Left cardiac atrium (tissue), 4 donors: ENCODE data around the gene GIPR. TPM values are rescaled to one million over a fixed set of nuclear protein-coding genes. Genes with fewer than 3 reads are reported as not detected.

Experiments used
- ATAC-seq, 2 donors: fragments of 200-7000 bp; cut with Tn5 transposase; one replicate each; pipeline ENCODE4 v1.9.1; 2020; ENCODE audit warnings: mild to moderate bottlenecking in 2 of 2, moderate library complexity in 2 of 2
- DNase-seq: peaks from one replicate; pipeline ENCODE4 v3.0.0-alpha.2; 2020
- intact Hi-C, 2 donors: fragments of 100-400 bp; cut with DNase I; formaldehyde crosslinking; loops; one replicate each; pipeline versions ENCODE4 v1.14.1 to v1.15.1; 2022 to 2023
- total RNA-seq, 2 donors: library from RNA; stranded (reverse); fragmentation: NEBNext Ultra II Directional; extraction: Animal tissue kit (Norgen Biotek cat#: 25700); gene quantifications; one replicate each; pipeline ENCODE4 v1.2.1, GENCODE V29; 2021
- donor health status: DM: no; HTN: yes; CAD: no.
- donor health status: DM: no; HTN: yes; CAD: no; lungs with severe emphysema.
- donor health status: DM: yes; HTN: yes; CAD: no.
- donor health status: Dilated cardiomyopathy.

Gene GIPR
- total RNA-seq, 2 donors from 2014 or later: 7.2 to 11.0 TPM

DNA sequence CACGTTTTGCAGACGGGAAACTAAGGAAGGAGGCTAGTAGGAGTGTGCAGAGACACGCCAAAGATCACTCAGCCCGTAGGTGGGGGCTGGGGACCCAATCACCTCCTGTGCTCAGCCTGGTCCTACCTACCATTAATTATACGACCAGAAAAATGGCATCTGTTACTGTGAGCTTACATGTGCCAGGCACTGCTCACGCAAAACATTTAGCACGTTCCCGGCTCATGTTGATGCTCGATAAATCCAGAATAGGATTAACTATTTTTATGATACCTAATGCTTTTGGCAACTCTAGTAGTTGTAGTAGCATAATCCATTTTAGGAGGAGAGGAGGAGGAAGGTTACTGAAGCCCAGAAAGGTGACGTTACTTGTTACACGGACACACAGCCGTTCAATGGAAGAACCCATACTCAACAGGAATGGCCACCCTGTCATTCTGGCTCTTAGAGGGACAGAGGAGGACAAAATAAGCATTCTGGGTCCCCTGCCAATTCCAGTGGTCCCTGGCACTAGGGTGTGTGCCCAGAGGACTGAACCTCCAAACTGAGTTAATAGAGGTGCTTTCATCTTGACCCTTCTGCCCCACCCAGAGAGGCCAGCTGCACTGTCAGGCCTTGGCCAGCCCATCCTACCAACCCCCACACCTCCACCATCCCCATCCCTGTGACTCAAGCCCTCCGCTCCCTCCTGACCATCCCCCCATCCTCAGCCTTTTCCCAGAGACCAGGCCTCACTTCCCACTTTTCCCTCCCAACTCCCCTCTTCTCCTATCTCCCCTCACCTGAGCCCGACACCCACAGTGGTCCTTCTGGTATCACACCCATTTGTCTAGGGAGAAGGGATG, 23.9 kb upstream of the GIPR start:
- DNase-seq: no peak
- no peak for ATAC-seq
- intact Hi-C loops: loop anchor here (5.0 kb wide), 2 partner anchors 37 to 122 kb away; no protein-coding TSS in a partner anchor

DNA sequence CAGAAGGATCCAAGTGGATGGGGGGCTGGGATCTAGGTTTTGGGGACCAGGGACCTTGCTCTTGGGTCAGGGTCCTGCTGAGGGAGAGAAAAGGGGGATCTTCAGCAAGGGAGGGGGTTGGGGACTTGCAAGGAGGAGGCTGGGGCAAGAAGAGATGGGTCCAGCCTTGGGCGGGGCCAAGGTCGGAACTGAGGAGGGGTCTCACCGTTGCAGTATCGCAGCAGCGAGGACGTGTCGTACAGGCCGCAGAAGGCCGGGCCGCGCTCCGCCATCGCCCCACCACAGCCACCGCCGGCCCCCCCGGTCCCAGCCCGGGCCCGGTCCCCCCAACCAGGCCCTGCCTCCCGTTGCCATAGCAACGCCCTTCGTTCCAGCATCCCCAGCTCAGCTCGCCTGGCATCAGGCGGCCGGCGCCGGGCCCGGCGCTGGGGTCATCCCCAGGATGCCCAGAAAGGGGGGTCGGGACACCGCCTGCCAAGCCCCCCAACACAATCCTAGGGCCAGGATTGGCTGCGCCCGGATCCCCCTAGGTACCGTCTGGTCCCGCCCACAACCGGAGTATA, 22.9 kb upstream of the GIPR start:
- no peak for ATAC-seq
- DNase-seq: no peak
- intact Hi-C loops: no loop called here

DNA sequence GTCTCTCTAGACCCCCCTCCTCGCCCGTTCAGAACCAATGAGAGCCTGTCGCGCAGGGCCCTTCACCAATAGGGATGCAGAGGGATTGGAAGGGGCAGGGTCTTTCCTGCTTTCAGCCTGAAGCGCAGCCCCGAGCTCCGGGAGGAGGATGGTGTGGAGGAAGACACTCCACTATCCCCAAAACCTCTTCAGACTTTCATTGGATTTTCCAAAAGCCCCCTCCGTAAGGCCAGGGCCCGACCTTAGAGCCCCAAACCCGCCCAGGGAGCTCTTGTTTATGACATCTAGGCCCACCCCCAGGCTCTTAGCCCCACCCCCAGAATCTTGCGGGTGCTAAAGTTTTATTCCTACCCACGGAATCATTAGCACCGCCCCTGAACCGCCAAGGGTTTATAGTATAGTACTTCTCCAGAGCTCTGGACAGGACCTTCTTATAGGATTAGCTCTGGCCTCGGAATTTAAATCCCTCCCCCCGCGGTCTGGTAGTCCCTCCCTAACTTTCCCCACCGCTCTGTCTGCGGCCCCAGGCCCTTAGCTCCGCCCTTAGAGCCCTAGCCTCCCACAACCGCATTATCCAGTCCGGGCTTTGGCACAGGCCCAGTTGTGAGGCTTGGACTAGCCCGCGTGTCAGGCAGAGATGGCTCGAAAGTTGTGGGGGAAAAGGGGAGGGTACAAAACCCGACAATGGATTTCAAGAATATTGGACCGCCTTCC, 22.2 kb upstream of the GIPR start:
- intact Hi-C loops: no loop called here
- ATAC-seq (peak; percentile 60 to 86), DNase-seq (peak; percentile 86)

DNA sequence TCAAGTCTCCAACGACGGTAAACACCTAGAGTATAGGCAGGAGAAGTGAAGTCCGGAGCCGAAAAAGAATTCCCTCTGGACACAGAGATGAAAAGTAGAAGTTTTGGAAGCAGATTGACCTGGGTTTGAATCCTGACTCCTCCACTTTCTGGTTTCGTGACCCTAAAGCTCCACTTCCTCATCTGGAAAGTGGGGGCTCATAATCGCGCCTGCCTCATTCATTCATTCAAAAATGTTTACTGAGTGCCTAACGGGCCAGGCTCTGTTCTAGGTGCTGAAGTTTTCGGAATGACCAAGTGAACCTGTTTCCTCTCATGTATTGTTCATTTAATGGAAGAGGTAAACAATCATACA, 21.7 kb upstream of the GIPR start:
- ATAC-seq (no peak), DNase-seq (no peak)
- intact Hi-C loops: no loop called here

DNA sequence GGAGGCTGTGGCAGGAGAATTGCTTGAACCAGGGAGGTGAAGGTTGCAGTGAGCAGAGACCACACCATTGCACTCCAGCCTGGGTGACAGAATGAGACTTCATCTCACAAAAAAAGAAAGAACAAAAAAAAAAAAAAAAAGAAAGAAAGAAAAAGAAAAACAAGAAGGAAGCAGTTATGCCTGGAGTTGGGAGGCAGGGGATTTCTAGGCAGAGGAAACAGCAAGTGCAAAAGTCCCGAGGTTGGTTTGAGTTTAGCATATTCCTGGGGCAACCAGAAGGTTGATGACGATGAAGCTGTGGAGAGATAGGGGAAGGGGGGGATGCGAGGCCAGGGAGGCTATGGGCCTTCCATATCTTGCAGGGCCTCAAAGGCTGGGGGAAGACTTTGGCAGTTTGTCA, 17.3 kb upstream of the GIPR start:
- intact Hi-C loops: no loop called here
- ATAC-seq (no peak), DNase-seq (no peak)

DNA sequence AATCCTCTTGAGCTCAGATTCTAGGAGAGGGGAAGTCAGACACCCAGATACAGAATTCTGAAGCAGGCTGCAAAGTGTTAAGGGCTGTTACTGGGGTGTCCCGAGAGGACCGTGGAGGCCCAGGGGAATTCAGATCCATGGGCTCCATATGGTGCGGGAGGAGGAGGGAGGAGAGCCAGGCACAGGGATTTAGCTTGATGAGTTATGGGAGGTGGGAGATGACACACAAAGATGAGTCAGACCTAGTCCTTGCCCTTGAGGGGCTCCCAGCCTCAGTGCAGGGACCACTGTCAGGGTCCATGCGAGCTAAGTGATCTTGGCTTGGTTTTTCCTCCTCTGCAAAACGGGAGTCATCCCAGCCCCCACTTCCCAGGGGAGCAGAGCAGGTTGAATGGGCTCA, 14.4 kb upstream of the GIPR start:
- ATAC-seq (no peak), DNase-seq (no peak)
- intact Hi-C loops: no loop called here

DNA sequence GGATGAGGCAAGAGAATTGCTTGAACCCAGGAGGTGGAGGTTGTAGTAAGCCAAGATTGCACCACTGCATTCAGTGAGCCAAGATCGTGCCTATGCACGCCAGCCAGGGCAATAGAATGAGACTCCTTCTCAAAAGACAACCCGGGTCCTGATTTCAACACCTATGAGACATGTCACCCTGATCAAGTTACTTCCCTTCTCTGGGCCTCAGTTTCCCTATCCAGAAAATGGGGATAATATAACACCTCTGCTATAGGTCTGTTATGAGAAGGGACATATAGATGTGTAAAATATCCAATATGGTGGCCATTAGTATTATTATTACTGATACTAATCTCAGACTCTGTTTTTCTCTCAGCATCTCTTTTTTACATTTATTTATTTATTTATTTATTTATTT, 12.9 kb upstream of the GIPR start:
- DNase-seq: no peak
- ATAC-seq: no peak
- intact Hi-C loops: no loop called here

DNA sequence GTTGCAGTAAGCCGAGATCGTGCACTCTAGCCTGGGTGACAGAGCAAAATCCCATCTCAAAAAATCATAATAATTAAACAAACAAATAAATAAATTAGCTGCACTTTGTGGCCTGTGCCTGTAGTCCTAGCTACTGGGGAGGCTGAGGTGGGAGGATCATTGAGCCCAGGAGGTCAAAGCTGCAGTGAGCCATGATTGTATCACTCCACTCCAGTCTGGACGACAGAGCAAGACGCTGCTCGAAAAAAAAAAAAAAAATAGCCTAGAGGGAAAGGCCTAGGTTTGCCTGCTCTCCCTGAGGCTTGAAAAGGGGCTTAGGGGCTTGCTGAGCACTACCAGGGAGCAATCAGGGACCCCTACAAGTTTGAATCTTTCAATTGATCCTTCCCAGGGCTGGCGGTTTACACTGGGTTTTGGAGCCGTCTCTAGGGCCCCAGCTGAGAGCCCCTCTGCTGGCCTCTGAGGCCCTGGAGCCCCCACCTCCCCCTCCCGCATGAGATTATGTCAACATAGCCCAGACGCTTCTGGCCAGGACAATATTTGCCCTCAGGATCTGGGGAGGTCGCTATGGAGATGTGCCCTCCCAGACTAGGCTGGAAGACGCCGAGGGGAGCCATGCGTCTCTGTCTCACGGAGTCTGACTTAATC, 10.4 kb upstream of the GIPR start:
- no peak for DNase-seq
- no peak for ATAC-seq
- intact Hi-C loops: no loop called here

DNA sequence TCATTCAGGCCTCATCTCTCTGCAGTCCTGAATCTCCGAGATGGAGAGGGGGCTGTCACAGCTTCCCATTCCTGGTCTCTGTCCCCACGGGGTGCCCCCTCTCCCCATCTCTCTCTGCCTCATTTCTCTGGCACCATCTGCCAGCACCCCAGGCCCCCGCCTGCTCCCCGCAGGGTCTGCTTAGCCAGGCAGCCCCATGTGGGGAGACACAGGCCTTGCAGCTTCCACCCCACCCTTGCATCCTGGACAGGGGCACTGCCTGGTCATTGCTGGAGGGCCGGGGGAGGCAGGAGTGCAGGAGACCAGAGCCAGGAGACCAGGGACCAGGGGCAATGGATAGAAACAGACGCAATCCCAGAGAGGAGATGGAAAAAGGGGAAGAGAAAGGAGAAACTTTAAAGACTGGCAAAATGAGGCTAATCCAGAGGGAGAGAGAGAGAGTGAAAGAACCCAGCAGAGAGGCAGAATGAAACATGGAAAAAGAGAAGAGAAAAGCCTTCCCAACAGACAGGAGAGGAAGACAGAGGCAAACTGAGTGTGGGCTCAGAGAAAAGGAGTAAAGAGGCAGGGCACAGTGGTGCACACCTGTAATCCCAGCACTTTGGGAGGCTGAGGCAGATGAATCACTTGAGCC, 8.8 kb upstream of the GIPR start:
- intact Hi-C loops: no loop called here
- DNase-seq: no peak
- ATAC-seq: no peak

DNA sequence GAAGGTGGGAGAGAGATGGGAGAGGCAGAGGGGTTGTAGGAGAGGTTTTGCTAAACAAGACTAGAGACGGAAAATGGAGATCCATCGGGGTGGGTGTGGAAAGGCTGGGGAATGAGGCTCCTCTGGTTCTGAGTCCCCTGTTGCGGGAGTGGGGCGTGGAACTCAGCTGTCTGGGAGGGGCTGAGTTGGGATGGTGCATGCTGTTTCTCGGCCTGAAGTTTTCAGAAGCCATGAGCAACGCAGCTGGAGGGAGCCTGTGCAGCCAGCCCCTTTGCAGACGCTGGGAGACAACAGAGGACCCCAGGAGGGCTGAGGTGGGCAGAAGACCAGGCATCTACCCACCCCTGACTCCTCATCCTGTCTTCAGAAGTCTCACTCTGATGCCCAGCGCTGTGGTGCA, 7.4 kb upstream of the GIPR start:
- ATAC-seq (no peak), DNase-seq (no peak)
- intact Hi-C loops: no loop called here

DNA sequence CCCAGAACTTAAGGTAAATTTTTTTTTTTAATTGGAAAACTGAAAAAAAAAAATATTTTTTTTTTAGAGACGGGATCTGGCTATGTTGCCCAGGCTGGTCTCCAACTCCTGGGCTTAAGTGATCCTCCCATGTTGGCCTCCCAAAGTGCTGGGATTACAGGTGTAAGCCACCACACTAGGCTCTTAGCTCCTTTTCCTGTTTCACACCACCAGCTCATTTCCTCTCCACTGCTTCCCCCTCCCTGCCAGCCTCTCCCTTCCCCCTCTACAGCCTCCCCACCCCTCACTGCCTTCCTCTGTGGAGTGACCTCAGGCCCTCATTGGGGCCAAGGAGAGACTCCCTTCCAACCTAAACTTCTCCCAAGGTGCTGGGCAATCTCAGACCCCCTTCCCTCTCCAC, 4.2 kb upstream of the GIPR start:
- DNase-seq: no peak
- intact Hi-C loops: no loop called here
- ATAC-seq: no peak

DNA sequence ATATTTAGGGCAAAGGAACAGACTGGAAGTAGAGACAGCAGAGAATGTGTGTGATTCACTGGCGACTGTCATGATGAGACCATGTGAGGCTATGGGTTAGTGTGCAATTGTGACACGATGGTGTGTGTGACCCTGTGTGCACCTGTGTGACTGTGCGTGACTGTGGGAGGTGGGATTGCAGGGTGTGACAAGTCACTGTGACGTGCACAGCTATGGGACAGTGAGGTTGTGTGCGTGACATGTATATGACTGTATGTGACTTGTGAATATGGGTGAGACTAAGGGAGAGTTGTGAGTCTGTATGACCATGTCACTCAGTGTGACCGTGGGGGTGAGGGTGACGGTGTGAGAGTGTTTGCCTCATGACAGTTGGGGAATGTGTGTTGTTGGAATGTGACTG, 3.4 kb upstream of the GIPR start:
- ATAC-seq: no peak
- DNase-seq: no peak
- intact Hi-C loops: no loop called here

DNA sequence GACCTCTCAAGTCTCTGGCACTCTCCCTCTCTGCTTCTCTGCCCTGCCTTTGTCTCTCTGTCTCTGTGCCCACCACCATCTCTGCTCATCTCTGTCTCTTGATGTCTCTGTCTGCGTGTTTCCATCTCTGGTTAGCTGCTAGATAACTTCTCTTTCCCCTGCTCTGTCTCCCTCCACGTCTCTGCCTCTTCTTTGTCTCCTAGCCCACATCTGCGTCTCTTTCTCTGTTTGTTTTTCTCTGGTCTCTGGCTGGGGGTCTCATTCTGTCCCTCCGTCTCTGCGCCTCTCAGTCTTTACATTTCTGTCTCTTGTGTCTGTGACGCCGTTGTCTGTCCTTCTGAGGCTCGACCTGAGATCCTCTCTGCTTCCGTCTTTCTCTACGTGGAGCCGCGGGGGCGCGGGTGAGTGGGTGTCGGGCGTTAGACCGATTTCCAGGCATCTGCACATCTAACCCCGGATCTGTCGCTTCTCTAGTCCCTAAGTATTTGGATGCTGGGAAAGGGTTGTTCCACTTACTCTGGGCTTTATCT, 386 bp downstream of the GIPR start:
- intact Hi-C loops: no loop called here
- no peak for DNase-seq
- ATAC-seq: no peak

DNA sequence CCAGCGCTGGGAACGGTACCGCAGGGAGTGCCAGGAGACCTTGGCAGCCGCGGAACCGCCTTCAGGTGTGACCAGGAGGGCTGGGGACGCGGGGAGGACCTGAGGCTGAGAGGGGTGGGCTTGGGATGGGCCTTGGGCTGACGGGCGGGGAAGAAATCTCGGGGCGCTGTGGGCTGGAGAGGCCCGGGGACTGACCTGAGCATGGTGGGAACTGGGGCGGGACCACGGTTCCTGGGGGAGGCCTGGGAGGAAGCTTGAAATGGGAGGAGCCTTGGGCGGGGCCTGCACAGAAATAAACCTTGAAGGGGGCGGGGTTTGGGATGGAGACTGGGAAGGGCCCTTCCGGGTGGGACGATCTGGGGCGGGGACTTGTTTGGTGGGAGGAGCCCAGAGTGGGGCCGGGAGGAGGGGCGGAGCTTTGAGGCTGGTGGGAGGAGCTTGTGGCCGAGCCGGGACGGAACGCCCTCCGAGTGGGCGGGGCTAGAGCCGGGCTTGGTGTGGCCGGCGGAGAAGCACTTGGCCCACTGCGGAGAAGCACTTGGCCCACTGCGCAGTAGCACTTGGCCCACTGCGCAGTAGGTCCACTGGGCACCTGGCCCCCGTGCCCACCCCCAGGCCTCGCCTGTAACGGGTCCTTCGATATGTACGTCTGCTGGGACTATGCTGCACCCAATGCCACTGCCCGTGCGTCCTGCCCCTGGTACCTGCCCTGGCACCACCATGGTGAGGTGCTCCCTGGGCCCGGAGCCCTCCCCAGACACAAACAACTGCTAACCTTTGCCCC, 2.8 kb downstream of the GIPR start:
- intact Hi-C loops: no loop called here
- DNase-seq: peak; percentile 86
- peak; percentile 76 to 88 for ATAC-seq

DNA sequence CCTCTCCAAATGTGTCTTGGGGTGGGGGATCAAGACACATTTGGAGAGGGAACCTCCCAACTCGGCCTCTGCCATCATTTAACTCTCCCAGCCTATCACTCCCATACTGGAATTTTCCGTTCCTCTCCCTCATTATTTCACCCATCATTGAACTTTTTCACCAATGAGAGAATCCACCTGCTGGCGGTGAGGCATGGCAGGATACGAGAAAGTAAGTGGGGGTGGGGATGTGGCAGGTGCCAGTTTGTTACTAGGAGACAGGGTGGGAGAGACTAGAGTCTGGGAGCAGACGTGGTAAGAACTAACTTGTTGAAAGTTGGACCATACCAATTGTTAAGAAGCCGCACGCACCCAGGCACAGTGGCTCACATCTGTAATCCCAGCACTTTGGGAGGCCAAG, 6.9 kb downstream of the GIPR start:
- intact Hi-C loops: no loop called here
- no peak for DNase-seq
- ATAC-seq: no peak

DNA sequence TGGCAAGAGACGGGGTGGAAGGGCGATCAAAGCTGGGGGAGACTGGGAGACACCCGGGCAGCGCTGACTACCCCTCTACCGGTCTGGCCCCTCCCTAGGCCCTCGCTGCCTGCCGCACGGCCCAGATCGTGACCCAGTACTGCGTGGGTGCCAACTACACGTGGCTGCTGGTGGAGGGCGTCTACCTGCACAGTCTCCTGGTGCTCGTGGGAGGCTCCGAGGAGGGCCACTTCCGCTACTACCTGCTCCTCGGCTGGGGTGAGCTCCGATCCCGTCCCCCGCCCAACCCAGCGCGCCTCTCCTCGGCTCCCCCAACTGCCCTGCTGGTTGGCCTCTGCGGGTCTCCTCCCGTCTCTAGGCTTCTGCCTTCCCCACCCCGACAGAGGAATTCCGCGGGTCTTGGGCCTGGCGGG, 8.8 kb downstream of the GIPR start:
- ATAC-seq (peak in 1 of 2 donors; percentile 40), DNase-seq (peak; percentile 37)
- intact Hi-C loops: no loop called here

DNA sequence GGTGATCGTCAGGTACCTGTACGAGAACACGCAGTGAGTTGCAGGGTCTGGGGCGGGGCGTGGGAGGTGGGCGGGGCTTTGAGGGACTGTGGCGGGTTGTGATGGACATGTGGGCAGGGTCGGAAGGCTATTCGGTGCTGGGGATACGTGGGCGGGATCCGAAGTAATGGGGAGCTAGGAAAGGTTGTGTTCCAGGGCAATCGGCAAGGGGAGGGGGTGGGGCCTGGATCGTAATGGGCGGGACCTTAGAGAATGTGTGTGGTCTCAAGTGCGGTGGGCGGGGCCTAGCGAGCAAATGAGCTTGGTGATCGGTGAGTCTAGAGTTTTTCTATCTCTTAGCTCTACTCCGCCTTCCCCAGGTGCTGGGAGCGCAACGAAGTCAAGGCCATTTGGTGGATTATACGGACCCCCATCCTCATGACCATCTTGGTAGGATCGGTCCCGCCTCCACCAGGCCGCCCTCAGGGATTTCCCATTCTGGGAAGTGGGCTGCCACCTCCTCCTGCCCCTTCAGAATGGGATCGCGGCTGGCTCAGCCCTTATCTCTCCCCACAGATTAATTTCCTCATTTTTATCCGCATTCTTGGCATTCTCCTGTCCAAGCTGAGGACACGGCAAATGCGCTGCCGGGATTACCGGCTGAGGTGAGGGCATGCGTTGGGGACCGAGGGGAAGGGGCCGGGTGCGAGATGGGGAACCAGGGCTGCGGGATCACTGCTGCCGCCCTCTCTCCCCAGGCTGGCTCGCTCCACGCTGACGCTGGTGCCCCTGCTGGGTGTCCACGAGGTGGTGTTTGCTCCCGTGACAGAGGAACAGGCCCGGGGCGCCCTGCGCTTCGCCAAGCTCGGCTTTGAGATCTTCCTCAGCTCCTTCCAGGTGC, 9.6 kb downstream of the GIPR start:
- intact Hi-C loops: no loop called here
- DNase-seq: peak; percentile 90
- ATAC-seq: peak; percentile 64 to 81
